Measurements from ENCODE around the gene TMEM87A.

TMEM87A gene

DNA sequence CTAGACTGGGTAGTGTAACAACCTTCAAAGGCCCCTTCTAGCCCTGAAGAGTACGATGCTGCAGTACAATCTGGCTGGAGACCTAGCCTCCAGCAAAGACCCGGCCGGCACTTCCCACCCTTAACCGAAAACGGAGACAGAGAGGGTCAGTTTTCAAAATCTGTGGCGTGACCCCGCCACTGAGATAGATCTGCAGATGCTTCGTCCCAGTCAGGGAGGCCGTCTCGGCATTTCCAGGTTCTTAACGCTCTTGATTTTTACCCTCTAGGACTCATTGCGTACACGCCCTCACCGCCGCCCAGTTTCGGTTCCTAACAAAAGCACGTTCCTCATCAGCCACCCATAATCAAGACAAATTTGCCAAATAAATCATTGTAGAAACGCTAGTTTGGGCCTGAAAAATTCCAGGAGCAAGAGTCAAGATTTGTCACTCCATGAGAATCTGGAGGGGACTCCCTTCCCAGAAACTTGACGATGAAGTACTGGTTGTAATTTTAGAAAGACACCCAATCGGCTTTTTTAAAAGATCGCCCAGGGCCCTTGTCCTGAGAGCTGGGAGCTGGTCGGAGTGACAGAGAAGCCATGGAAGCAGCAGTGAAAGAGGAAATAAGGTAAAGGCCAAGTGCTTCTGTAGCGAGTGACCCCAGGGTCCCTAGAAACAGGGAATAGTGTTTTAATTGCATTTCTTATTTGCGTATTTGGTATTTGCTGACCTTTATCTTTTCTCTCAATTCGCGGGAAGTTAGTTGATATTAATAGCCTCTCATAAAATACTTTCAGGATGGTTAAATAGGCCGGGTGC, 868 bp upstream of the TMEM87A start:
- peak overlapping the region; percentile 85 for H3K9ac ChIP-seq (ENCODE audit: low read length)
- DNase-seq, result peak; percentile 46 to 60
- H3K27ac ChIP-seq (ENCODE audit: low read depth, low read length), result peak overlapping the region; percentile 94
- peaks cover 10% of the 10 kb centered on the region for H3K79me1 ChIP-seq (ENCODE audit: low read length)
- peak overlapping the region; percentile 95 for H4K12ac ChIP-seq (ENCODE audit: low read depth, low read length)
- H3K4me3 ChIP-seq (ENCODE audit: low read depth, low read length), result peak overlapping the region; percentile 67
- peak overlapping the region; percentile 92 for H3K14ac ChIP-seq (ENCODE audit: low read length)
- H3K79me2 ChIP-seq (ENCODE audit: control insufficient read depth, insufficient read depth, low read length, poor library complexity), result peaks cover 12% of the 10 kb centered on the region
- H3K9me3 ChIP-seq (ENCODE audit: insufficient read depth, low read depth, low read length), result no peaks in the 10 kb centered on the region
- peak overlapping the region; percentile 95 for H2AK5ac ChIP-seq (ENCODE audit: low read length)
- peak overlapping the region; percentile 93 for H3K18ac ChIP-seq (ENCODE audit: low read length)
- no peaks in the 10 kb centered on the region for H3K27me3 ChIP-seq (ENCODE audit: insufficient read depth, low read length)
- WGBS (ENCODE audit: extremely low coverage, insufficient coverage, insufficient read length), result no CpG with 5 or more reads among the region's 27 CpGs
- H3K23ac ChIP-seq (ENCODE audit: low read length), result no peak overlapping the region
- H2AFZ ChIP-seq (ENCODE audit: insufficient read depth, low read length, poor library complexity), result peak overlapping the region; percentile 82
- peak overlapping the region; percentile 86 for H2BK5ac ChIP-seq (ENCODE audit: low read depth, low read length, poor library complexity)
- H4K8ac ChIP-seq (ENCODE audit: low read depth, low read length), result peak overlapping the region; percentile 97
- H4K91ac ChIP-seq (ENCODE audit: low read depth, low read length), result peak overlapping the region; percentile 91
- peaks cover 4 to 8% of the 10 kb centered on the region in 2 experiments for H3K4me1 ChIP-seq (ENCODE audit: control insufficient read depth in 1 of 2, insufficient read depth in 2 of 2, low read length in 2 of 2)
- peak overlapping the region; percentile 89 for H3K4ac ChIP-seq (ENCODE audit: low read depth, low read length)
- H2BK120ac ChIP-seq (ENCODE audit: insufficient read depth, low read length, poor library complexity), result peak overlapping the region; percentile 81
- peak overlapping the region; percentile 82 for H3K4me2 ChIP-seq (ENCODE audit: low read length)
- H3K36me3 ChIP-seq (ENCODE audit: control insufficient read depth in 1 of 2, insufficient read depth in 2 of 2, low read length in 2 of 2), result no peaks in the 10 kb centered on the region
- peak overlapping the region; percentile 36 for H2BK12ac ChIP-seq (ENCODE audit: low read length)

DNA sequence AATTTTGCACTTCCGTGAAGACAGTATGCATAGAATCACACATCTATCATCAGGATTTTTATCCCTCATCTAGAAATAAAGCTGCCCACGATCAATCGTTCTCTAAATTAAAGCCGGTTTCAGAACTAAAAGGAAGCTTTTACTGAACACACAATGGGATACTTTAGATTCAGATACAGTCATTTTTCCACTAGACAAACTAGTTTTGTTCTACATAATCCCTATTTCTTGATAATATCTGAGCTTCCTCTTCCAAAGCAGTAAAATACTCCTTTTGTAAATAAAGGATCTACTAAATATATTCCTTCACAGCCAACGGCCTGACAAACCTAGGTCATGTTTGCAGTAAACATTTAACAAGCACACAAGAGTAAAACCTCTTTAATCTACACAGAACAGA, 2.2 kb downstream of the TMEM87A start:
- Histone ChIP-seq H4K91ac (ENCODE audit: low read depth, low read length) (no peak overlapping the region), H3K79me2 (ENCODE audit: control insufficient read depth, insufficient read depth, low read length, poor library complexity) (peaks cover 12% of the 10 kb centered on the region)

DNA sequence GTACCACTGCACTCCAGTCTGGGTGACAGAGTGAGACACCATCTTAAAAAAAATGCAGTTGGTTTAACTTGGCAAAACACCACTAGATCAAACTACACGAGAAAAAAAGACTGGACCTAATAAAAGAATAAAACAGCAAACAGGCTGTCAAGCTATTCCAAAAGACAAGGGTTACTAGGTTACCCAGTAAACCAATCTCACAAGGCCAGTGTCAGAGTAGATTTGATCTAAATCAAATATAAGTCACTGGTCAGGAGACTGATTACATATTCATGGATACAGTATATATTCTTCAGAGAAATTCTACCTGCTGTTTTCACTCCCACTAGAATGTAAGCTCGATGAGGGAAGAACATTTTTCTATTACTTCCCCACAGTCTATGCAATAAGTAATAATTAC, 2.7 kb downstream of the TMEM87A start:
- Histone ChIP-seq H3K79me2 (ENCODE audit: control insufficient read depth, insufficient read depth, low read length, poor library complexity) (peaks cover 12% of the 10 kb centered on the region), H4K8ac (ENCODE audit: low read depth, low read length) (no peak overlapping the region), H3K4ac (ENCODE audit: low read depth, low read length) (no peak overlapping the region), H2BK120ac (ENCODE audit: insufficient read depth, low read length, poor library complexity) (no peak overlapping the region), H3K4me1 (ENCODE audit: control insufficient read depth in 1 of 2, insufficient read depth in 2 of 2, low read length in 2 of 2) (peaks cover 4 to 8% of the 10 kb centered on the region in 2 experiments), H3K14ac (ENCODE audit: low read length) (no peak overlapping the region), H2AK5ac (ENCODE audit: low read length) (no peak overlapping the region), H3K79me1 (ENCODE audit: low read length) (peaks cover 10% of the 10 kb centered on the region), H3K27me3 (ENCODE audit: insufficient read depth, low read length) (no peaks in the 10 kb centered on the region), H3K36me3 (ENCODE audit: control insufficient read depth in 1 of 2, insufficient read depth in 2 of 2, low read length in 2 of 2) (peaks cover 3 to 5% of the 10 kb centered on the region in 2 experiments), H3K23ac (ENCODE audit: low read length) (no peak overlapping the region), H2BK12ac (ENCODE audit: low read length) (no peak overlapping the region), H3K27ac (ENCODE audit: low read depth, low read length) (no peak overlapping the region), H3K4me2 (ENCODE audit: low read length) (no peak overlapping the region), H2AFZ (ENCODE audit: insufficient read depth, low read length, poor library complexity) (no peak overlapping the region), H3K9me3 (ENCODE audit: insufficient read depth, low read depth, low read length) (no peaks in the 10 kb centered on the region), H3K4me3 (ENCODE audit: low read depth, low read length) (no peak overlapping the region), H3K9ac (ENCODE audit: low read length) (no peak overlapping the region), H3K18ac (ENCODE audit: low read length) (no peak overlapping the region), H2BK5ac (ENCODE audit: low read depth, low read length, poor library complexity) (no peak overlapping the region), H4K91ac (ENCODE audit: low read depth, low read length) (no peak overlapping the region), H4K12ac (ENCODE audit: low read depth, low read length) (no peak overlapping the region)
- DNase-seq, result no peak
- no CpG with 5 or more reads among the region's 2 CpGs for WGBS (ENCODE audit: extremely low coverage, insufficient coverage, insufficient read length)

More for the DNA sequence above, 2.2 kb downstream of the TMEM87A start:
- no peak overlapping the region for H2BK5ac ChIP-seq (ENCODE audit: low read depth, low read length, poor library complexity)
- H2BK120ac ChIP-seq (ENCODE audit: insufficient read depth, low read length, poor library complexity), result no peak overlapping the region
- H3K4me2 ChIP-seq (ENCODE audit: low read length), result no peak overlapping the region
- no peak overlapping the region for H3K9ac ChIP-seq (ENCODE audit: low read length)
- no peak overlapping the region for H2AK5ac ChIP-seq (ENCODE audit: low read length)
- H3K4ac ChIP-seq (ENCODE audit: low read depth, low read length), result no peak overlapping the region
- no CpG with 5 or more reads among the region's 5 CpGs for WGBS (ENCODE audit: extremely low coverage, insufficient coverage, insufficient read length)
- no peaks in the 10 kb centered on the region for H3K27me3 ChIP-seq (ENCODE audit: insufficient read depth, low read length)
- no peak overlapping the region for H3K4me3 ChIP-seq (ENCODE audit: low read depth, low read length)
- H3K79me1 ChIP-seq (ENCODE audit: low read length), result peaks cover 10% of the 10 kb centered on the region
- no peak overlapping the region for H3K18ac ChIP-seq (ENCODE audit: low read length)
- no peak overlapping the region for H2BK12ac ChIP-seq (ENCODE audit: low read length)
- H4K8ac ChIP-seq (ENCODE audit: low read depth, low read length), result no peak overlapping the region
- H3K23ac ChIP-seq (ENCODE audit: low read length), result no peak overlapping the region
- peaks cover 4 to 8% of the 10 kb centered on the region in 2 experiments for H3K4me1 ChIP-seq (ENCODE audit: control insufficient read depth in 1 of 2, insufficient read depth in 2 of 2, low read length in 2 of 2)
- no peak overlapping the region for H2AFZ ChIP-seq (ENCODE audit: insufficient read depth, low read length, poor library complexity)
- H3K14ac ChIP-seq (ENCODE audit: low read length), result no peak overlapping the region
- DNase-seq, result no peak
- no peaks in the 10 kb centered on the region for H3K9me3 ChIP-seq (ENCODE audit: insufficient read depth, low read depth, low read length)
- H4K12ac ChIP-seq (ENCODE audit: low read depth, low read length), result no peak overlapping the region
- no peak overlapping the region for H3K27ac ChIP-seq (ENCODE audit: low read depth, low read length)
- H3K36me3 ChIP-seq (ENCODE audit: control insufficient read depth in 1 of 2, insufficient read depth in 2 of 2, low read length in 2 of 2), result peaks cover 3% of the 10 kb centered on the region in 2 experiments

DNA sequence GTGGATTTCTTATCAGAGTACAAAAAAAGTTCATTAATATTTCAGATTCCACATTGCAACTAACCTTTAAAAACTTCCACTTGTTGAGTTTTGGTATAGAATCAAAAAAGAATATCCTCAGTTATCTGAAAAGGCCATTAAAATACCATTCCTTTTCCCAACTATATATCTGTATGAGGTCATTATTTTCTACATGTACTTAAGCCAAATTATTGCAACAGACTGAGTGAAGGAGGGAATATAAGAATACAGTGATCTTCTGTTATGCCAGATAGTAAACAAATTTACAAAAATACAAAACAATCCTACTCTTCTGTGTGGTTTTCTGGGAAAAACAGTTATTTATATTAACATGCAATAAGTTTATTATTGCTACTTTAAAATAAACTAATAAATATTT, 5.9 kb downstream of the TMEM87A start:
- H3K4ac ChIP-seq (ENCODE audit: low read depth, low read length), result no peak overlapping the region
- H4K8ac ChIP-seq (ENCODE audit: low read depth, low read length), result no peak overlapping the region
- H2AFZ ChIP-seq (ENCODE audit: insufficient read depth, low read length, poor library complexity), result no peak overlapping the region
- no peaks in the 10 kb centered on the region for H3K27me3 ChIP-seq (ENCODE audit: insufficient read depth, low read length)
- H3K9me3 ChIP-seq (ENCODE audit: insufficient read depth, low read depth, low read length), result no peaks in the 10 kb centered on the region
- H3K14ac ChIP-seq (ENCODE audit: low read length), result no peak overlapping the region
- no peak overlapping the region for H3K4me2 ChIP-seq (ENCODE audit: low read length)
- DNase-seq, result no peak
- H4K91ac ChIP-seq (ENCODE audit: low read depth, low read length), result no peak overlapping the region
- H3K23ac ChIP-seq (ENCODE audit: low read length), result no peak overlapping the region
- no peaks in the 10 kb centered on the region for H3K79me1 ChIP-seq (ENCODE audit: low read length)
- H2BK12ac ChIP-seq (ENCODE audit: low read length), result no peak overlapping the region
- H3K4me1 ChIP-seq (ENCODE audit: control insufficient read depth in 1 of 2, insufficient read depth in 2 of 2, low read length in 2 of 2), result no peaks in the 10 kb centered on the region
- H3K79me2 ChIP-seq (ENCODE audit: control insufficient read depth, insufficient read depth, low read length, poor library complexity), result peaks cover 2% of the 10 kb centered on the region
- H3K9ac ChIP-seq (ENCODE audit: low read length), result no peak overlapping the region
- no peak overlapping the region for H3K18ac ChIP-seq (ENCODE audit: low read length)
- peaks cover 9% of the 10 kb centered on the region in 2 experiments for H3K36me3 ChIP-seq (ENCODE audit: control insufficient read depth in 1 of 2, insufficient read depth in 2 of 2, low read length in 2 of 2)
- no peak overlapping the region for H3K27ac ChIP-seq (ENCODE audit: low read depth, low read length)
- no peak overlapping the region for H4K12ac ChIP-seq (ENCODE audit: low read depth, low read length)
- H2BK5ac ChIP-seq (ENCODE audit: low read depth, low read length, poor library complexity), result no peak overlapping the region
- no peak overlapping the region for H3K4me3 ChIP-seq (ENCODE audit: low read depth, low read length)
- H2AK5ac ChIP-seq (ENCODE audit: low read length), result no peak overlapping the region
- no peak overlapping the region for H2BK120ac ChIP-seq (ENCODE audit: insufficient read depth, low read length, poor library complexity)

All from trophoblast cell (in vitro differentiated cells and primary cell).